GM18517 (cell line): ENCODE measurements around the gene TCP11L2.

Experiments
- ATAC-seq: cut with Tn5 transposase; IDR thresholded peaks from one replicate; pipeline ENCODE4 v1.9.1; 2021; ENCODE audit warnings: mild to moderate bottlenecking, moderate library complexity; ENCODE audit not compliant: unreplicated experiment

The TCP11L2 gene

GRCh38 chr12:106302401-106303201 lies at the start of gene TCP11L2:
TCP11L2 (plus strand) TSS chr12:106302733; CDS start chr12:106311076, 8,343 bp downstream.
- peak; percentile 55 for ATAC-seq

DNA sequence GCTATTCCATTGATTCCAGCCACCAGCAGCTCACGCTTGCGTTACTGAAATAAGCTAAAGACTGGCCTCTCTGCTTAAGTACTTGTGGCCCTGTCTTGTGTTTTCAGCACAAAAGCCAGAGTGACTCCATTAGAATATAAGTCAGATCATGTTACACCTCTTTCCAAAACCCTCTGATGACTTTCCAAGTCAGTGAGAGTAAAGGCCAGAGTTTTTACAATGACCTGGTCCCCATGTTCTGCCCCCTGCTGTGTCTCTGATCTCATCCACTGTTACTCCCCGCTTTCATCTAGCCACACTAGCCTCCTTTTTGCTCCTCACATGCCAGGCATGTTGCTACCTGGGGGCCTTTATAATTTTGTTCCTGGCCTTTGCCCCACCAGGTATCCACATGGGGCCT lies 47.8 kb upstream of the TCP11L2 start:
- no peak for ATAC-seq

- no peak for ATAC-seq
Measured at GRCh38 chr12:106255493-106255892, 47.0 kb upstream of the TCP11L2 start.

DNA sequence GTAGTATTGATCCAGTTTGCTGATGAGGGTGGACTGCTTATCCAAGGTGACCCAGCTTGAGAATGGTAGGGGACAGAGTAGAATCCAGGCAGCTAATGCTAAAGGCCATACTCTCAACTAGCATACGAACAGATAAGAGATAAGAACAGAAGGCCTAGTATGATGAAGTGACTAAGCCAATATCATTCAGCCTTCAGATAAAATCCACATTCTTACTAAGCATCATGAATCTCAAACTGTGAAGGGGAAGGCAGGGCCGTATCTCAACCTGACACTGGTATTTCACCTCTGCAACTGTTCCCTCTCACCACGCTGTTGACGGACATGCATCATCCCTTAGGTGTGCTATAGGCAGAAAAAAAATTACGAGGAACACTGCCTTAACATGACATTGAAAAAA lies 46.6 kb upstream of the TCP11L2 start:
- ATAC-seq = no peak

GRCh38 chr12:106256524-106256923 lies 46.0 kb upstream of the TCP11L2 start:
- no peak for ATAC-seq

DNA sequence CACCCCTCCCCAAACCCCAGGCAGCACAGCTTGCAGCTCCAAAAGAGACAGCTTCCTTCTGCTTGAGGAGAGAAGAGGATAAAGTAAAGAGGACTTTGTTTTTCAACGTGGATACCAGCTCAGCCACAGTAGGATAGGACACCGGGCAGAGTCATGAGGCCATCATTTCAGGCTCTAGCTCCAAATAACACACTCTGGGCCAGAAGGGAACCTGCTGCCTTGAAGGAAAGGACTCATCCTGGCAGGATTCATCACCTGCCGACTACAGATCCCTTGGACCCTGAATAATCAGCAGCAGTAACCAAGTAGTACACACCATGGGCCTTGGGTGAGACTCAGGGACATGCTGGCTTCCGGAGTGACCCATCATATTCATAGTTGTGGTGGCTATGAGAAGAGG lies 44.3 kb upstream of the TCP11L2 start:
- ATAC-seq = no peak

GRCh38 chr12:106258935-106259334 lies 43.6 kb upstream of the TCP11L2 start:
- ATAC-seq = no peak

DNA sequence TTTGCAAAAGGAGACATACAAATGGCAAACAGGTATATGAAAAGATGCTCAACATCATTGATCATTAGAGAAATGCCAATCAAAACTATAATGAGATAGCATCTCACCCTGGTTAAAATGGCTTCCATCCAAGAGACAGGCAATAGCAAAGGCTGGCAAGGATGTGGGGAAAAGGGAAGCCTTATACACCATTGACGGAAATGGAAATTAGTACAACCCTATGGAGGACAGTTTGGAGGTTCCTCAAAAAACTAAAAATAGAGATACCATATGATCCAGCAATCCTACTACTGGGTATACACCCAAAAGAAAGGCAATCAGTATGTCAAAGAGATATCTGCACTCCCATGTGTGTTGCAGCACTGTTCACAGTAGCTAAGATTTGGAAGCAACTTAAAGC lies 37.4 kb upstream of the TCP11L2 start:
- ATAC-seq = no peak

DNA sequence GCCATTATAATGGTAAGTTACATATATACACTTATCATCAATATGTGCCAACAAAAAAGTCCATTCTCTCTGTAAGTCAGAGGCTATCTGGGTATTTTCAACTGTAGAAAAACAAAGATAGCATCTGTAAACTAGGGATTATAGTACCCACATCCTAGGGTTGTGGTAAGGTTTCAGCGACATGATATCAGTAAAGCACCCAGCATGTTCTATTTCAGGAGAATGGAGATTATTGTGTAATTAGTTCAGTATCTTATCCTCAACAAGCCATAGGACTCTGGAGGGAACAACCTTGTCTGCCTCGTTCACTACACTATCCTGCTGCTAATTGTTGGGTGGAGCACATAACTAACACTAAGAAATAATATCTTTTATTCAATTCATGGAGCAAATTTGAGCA lies 35.0 kb upstream of the TCP11L2 start:
- no peak for ATAC-seq

DNA sequence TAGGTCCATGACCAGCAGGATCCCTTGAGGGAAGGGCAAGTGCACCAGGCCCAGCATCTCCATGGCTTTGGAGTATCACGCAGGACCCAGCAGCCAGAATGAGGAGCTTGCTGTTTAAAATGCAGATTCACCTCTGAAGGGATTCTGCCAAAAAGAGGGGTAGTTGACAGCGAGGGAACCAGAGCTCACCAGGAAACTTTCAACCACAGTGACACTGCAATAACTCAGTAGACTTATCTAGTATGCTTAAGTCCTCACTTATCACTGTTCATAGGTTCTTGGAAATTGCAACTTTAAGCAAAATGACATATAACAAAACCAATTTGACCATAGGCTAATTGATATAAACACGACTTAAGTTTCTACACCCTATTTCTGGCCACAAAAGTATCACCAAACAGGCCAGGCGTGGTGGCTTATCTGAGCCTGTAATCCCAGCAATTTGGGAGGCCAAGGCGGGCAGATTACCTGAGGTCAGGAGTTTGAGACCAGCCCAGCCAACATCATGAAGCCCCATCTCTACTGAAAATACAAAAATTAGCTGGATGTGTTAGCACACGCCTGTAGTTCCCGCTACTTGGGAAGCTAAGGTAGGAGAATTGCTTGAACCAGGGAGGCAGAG lies 33.3 kb upstream of the TCP11L2 start:
- ATAC-seq = no peak

GRCh38 chr12:106271575-106272505 lies 30.7 kb upstream of the TCP11L2 start:
- ATAC-seq = no peak

- no peak for ATAC-seq
Measured at GRCh38 chr12:106273491-106273890, 29.0 kb upstream of the TCP11L2 start.

DNA sequence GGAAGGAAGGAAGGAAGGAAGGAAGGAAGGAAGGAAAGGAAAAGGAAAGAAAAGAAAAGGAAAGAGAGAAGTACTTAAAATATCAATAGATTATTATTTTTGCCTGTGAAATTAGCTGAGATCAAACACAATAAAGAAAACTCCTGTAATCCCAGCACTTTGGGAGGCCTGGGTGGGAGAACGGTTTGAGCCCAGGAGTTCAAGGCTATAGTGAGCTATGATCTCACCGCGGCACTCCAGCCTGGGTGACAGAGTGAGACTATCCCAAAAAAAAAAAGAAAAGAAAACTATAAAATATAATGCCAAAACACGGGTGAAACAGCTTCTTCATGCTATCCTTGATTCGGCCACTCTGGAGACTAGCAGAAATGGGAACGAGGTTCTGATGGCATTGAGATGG lies 28.5 kb upstream of the TCP11L2 start:
- no peak for ATAC-seq

- ATAC-seq = no peak
Measured at GRCh38 chr12:106274575-106275121, 27.9 kb upstream of the TCP11L2 start.

- no peak for ATAC-seq
Measured at GRCh38 chr12:106275458-106275857, 27.1 kb upstream of the TCP11L2 start.

DNA sequence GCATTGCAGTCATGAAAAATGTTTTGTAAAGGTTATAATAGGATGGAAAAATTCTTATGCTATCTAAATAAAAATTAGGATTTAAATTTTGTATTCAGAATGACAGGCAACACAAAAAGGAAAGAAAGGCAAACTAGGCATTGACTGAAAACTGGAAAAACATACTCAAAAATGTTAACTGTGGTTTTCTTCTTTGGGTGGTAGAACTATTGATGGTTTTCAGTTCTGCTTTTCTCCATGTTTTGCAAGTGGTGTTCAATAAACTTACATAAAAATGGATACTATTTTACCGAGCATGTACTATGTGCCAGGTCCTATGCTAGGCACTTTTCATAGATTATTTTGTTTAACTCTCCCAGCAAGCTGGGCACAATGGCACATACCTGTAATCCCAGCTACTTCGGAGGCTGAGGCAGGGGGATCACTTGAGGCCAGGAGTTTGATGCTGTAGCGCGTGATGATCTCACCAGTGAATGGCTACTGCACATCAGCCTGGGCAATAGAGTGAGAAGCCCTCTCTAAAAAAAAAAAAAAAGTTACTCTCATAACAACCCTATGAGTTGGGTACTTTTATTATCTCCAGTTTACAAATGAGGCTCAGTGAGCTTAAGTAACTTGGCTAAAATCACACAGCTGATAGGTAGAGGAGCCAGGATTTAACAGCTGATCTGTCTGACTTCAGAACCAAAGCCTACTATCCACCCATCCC lies 26.3 kb upstream of the TCP11L2 start:
- ATAC-seq = peak; percentile 83

GRCh38 chr12:106280106-106280505 lies 22.4 kb upstream of the TCP11L2 start:
- ATAC-seq = no peak

GRCh38 chr12:106281056-106281782 lies 21.3 kb upstream of the TCP11L2 start:
- ATAC-seq = no peak

GRCh38 chr12:106281804-106282203 lies 20.7 kb upstream of the TCP11L2 start:
- no peak for ATAC-seq
